NOMO-1 treated with dmso at 0.1 percent for 144 hours (cell line): Measurements from ENCODE around the gene TMEM258.
A peak's percentile ranks its signal among the peaks of the same experiment; 100 is the strongest.

ENCODE experiments used
- DNase-seq: peaks from one replicate; lab custom pipeline; 2025; ENCODE audit not compliant: unreplicated experiment; lab: John Stamatoyannopoulos, UW

The TMEM258 gene

GRCh38 chr11:61792310-61793082 lies at the start of gene TMEM258, which contains the start of gene FEN1:
TMEM258 (minus strand) TSS chr11:61792599; CDS start chr11:61792558, 41 bp downstream.
FEN1 (plus strand) TSS chr11:61792911; CDS start chr11:61795362, 2,451 bp downstream.
- DNase-seq = peak; percentile 93

- no peak for DNase-seq
Measured at GRCh38 chr11:61841636-61842527, 49.5 kb upstream of the TMEM258 start.

GRCh38 chr11:61840371-61840770 lies 48.0 kb upstream of the TMEM258 start:
- no peak for DNase-seq

GRCh38 chr11:61839742-61840141 lies 47.3 kb upstream of the TMEM258 start:
- no peak for DNase-seq

- DNase-seq = no peak
Measured at GRCh38 chr11:61838921-61839320, 46.5 kb upstream of the TMEM258 start.

GRCh38 chr11:61838501-61838900 lies 46.1 kb upstream of the TMEM258 start:
- DNase-seq = no peak

GRCh38 chr11:61837411-61838005 lies 45.1 kb upstream of the TMEM258 start:
- DNase-seq = no peak

GRCh38 chr11:61836193-61836592 lies 43.8 kb upstream of the TMEM258 start:
- DNase-seq = no peak

- DNase-seq = peak; percentile 72
Measured at GRCh38 chr11:61834278-61835048, 42.1 kb upstream of the TMEM258 start.

GRCh38 chr11:61833926-61834277 lies 41.5 kb upstream of the TMEM258 start:
- DNase-seq = no peak

- no peak for DNase-seq
Measured at GRCh38 chr11:61833471-61833870, 41.1 kb upstream of the TMEM258 start.

- no peak for DNase-seq
Measured at GRCh38 chr11:61832754-61833153, 40.4 kb upstream of the TMEM258 start.

- DNase-seq = no peak
Measured at GRCh38 chr11:61832207-61832606, 39.8 kb upstream of the TMEM258 start.

- no peak for DNase-seq
Measured at GRCh38 chr11:61830237-61831105, 38.1 kb upstream of the TMEM258 start.

GRCh38 chr11:61829806-61830205 lies 37.4 kb upstream of the TMEM258 start:
- no peak for DNase-seq

GRCh38 chr11:61828629-61829407 lies 36.4 kb upstream of the TMEM258 start:
- DNase-seq = no peak

GRCh38 chr11:61828379-61828628 lies 35.9 kb upstream of the TMEM258 start:
- DNase-seq = no peak

- DNase-seq = peak; percentile 93
Measured at GRCh38 chr11:61827571-61828378, 35.4 kb upstream of the TMEM258 start, which contains the start of gene FADS2. FADS2 (plus strand) TSS chr11:61828300; CDS start chr11:61828391, 91 bp downstream.
